GM19452 (cell line): ENCODE data around the gene EDAR.

Experiments used
- ATAC-seq: cut with Tn5 transposase; IDR thresholded peaks from one replicate; pipeline ENCODE4 v1.9.1; 2021; ENCODE audit not compliant: unreplicated experiment

Gene EDAR

GRCh38 chr2:108988796-108989713, at the start of gene EDAR:
TSS of gene EDAR (minus strand) at chr2:108989220. CDS start at chr2:108931014, 58,206 bp downstream.
- no peak for ATAC-seq

GRCh38 chr2:109033171-109033570, 44.2 kb upstream of the EDAR start:
- no peak for ATAC-seq

- no peak for ATAC-seq
These were observed 43.3 kb upstream of the EDAR start for GRCh38 chr2:109032229-109032820.

- ATAC-seq = peak; percentile 58
These were observed 42.6 kb upstream of the EDAR start for GRCh38 chr2:109031476-109032228.

GRCh38 chr2:109030870-109031475, 42.0 kb upstream of the EDAR start:
- ATAC-seq = no peak

- no peak for ATAC-seq
These were observed 40.6 kb upstream of the EDAR start for GRCh38 chr2:109029490-109030201.

GRCh38 chr2:109028738-109029489, 39.9 kb upstream of the EDAR start:
- no peak for ATAC-seq

GRCh38 chr2:109028277-109028676, 39.3 kb upstream of the EDAR start:
- ATAC-seq = no peak

GRCh38 chr2:109027702-109028101, 38.7 kb upstream of the EDAR start:
- no peak for ATAC-seq

- ATAC-seq = no peak
These were observed 35.5 kb upstream of the EDAR start for GRCh38 chr2:109024477-109024876.

GRCh38 chr2:109021895-109022300, 32.9 kb upstream of the EDAR start:
- no peak for ATAC-seq

GRCh38 chr2:109020217-109020637, 31.2 kb upstream of the EDAR start:
- ATAC-seq = no peak

GRCh38 chr2:109018452-109018851, 29.4 kb upstream of the EDAR start:
- ATAC-seq = no peak

- no peak for ATAC-seq
These were observed 28.0 kb upstream of the EDAR start for GRCh38 chr2:109017017-109017416.

GRCh38 chr2:109016376-109016775, 27.4 kb upstream of the EDAR start:
- no peak for ATAC-seq

- no peak for ATAC-seq
These were observed 25.5 kb upstream of the EDAR start for GRCh38 chr2:109014476-109014875.

GRCh38 chr2:109013051-109013450, 24.0 kb upstream of the EDAR start:
- ATAC-seq = no peak

GRCh38 chr2:109009920-109010610, 21.0 kb upstream of the EDAR start:
- ATAC-seq = no peak

- ATAC-seq = no peak
These were observed 18.0 kb upstream of the EDAR start for GRCh38 chr2:109006971-109007370.
